Fibroblast of skin of right quadriceps (primary cell): ENCODE results near the gene RUNX3.

ENCODE experiments used
- DNase-seq: peaks from one replicate; pipeline ENCODE4 v3.0.0-alpha.2; 2013

Gene RUNX3

DNA sequence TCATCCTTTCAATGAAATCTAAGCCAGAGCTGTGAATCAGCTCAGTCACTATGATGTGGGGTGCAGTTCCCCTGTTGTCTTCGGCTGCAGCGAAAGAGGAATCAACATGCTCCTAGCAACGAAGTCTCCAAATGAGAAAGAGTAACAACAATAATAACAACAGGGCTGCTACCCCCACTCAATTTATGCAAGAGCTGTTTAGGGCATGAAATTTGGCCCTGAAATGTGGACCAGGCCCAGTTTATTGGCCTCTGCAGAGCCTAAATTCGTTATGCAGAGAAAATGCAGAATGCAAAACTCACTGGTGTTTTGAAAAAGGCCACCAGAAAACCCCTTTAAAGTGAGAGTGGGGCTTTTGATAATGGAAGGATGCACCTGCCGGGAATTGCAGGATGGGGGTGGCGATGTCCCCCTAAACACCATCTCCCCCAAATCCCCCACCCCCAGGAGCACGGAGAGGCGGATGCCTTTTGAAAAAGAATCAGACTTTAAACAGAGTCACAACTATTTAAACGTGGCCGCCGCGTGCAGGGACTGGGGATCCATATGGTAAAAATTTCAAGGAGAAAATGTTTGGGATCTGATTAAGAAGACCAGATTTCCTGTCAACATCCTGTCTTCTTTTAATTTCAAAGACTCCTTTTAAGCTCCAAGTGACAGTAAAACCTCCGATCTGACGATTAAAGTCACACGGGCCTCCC, 1.9 kb downstream of the RUNX3 start:
- DNase-seq = no peak

DNA sequence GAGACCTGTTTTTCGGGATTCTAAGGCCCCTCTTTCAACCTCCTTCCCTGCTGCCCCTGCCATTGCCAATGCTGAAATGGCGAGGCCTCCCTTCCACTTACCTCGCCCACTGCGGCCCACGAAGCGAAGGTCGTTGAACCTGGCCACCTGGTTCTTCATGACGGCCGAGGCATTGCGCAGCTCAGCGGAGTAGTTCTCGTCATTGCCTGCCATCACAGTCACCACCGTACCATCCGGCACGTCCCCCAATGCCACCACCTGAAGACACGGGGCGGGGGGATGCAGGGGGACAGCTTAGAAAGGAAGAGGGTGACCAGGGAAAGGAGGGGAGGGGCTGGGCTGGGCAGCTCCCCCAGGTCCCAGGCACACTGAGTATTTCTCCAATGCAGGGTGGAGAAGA, 2.6 kb downstream of the RUNX3 start:
- DNase-seq = no peak

DNA sequence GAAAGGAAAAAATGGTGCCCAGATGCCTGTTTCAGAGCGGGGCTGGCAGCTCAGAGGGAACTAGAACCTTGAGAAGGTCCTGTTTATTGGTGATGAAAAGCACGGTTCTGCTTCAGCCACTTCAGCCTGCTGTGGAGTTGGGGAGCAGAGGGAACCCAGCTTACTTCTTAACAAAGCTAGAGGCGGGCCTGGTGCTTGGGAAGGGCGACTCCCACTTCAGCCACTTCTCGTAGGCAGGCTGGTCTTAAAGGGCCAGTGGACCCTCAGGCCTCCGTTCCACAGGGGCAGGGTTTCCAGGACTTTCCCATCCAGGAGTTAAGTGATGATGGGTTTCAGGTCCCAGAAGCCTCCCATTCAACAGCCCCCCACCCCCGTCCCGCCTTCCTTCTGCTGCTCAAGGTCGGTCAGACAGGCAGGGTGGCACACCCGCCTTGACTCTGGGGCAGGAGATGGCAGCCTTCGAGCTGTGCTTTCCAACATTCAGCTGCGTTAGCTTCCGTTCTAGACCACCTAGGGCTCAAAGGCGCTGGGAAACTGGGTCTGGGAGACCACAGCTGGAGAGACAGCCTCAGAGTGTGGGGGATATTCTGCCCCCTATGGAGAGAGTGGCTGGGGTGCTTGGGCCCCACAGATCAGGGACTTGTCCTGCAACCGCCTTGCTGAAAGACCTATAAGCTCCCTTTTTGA, 3.4 kb downstream of the RUNX3 start:
- DNase-seq = peak; percentile 28

DNA sequence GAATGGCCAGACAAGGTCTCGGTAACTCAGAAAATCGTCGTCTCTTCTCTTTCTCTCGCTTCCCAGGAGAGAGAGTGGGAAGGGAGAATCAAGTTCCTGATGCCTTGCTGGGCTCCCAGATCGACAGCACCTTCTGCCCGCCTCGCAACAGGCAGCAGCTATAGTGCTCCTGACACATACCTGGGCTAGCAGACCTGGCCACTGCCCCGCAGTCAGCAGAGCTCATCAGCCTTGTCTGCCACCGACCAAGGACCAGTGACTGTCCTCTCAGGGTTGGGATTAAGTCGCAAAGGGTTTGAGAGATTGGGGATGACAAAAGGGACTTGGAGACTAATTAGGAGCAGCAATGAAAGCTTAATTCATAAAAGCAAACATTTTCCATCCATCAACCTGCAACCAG, 4.1 kb downstream of the RUNX3 start:
- DNase-seq = no peak

GRCh38 chr1:24925082-24925779, 4.8 kb downstream of the RUNX3 start:
- DNase-seq = no peak

- no peak for DNase-seq
Observed at GRCh38 chr1:24923485-24924113, 6.5 kb downstream of the RUNX3 start.

GRCh38 chr1:24921938-24922662, 8.0 kb downstream of the RUNX3 start:
- DNase-seq = no peak

- DNase-seq = no peak
Observed at GRCh38 chr1:24921412-24921811, 8.7 kb downstream of the RUNX3 start.

GRCh38 chr1:24920533-24920925, 9.5 kb downstream of the RUNX3 start:
- no peak for DNase-seq

GRCh38 chr1:24919791-24920532, 10.1 kb downstream of the RUNX3 start:
- peak; percentile 28 for DNase-seq

GRCh38 chr1:24918995-24919605, 11.0 kb downstream of the RUNX3 start:
- no peak for DNase-seq

DNA sequence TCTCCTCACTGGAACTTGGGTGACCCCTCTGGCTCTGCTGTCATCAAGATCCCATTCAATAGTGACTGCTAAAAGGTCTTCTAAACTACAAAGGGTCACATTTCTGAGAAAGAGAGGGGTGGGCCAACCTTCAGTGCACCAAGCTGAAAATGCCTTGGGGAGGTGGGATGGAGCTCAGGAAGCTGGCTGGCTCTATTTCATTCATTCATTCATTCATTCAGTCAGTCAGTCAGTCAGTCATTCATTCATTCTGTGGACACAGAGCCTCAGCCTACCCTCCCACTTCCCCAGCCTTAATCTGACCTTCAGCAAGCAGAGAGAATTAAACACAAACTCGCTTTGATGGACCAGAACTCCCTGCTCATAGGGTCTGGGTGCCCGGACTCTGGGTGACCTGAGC, 11.7 kb downstream of the RUNX3 start:
- DNase-seq = no peak

DNA sequence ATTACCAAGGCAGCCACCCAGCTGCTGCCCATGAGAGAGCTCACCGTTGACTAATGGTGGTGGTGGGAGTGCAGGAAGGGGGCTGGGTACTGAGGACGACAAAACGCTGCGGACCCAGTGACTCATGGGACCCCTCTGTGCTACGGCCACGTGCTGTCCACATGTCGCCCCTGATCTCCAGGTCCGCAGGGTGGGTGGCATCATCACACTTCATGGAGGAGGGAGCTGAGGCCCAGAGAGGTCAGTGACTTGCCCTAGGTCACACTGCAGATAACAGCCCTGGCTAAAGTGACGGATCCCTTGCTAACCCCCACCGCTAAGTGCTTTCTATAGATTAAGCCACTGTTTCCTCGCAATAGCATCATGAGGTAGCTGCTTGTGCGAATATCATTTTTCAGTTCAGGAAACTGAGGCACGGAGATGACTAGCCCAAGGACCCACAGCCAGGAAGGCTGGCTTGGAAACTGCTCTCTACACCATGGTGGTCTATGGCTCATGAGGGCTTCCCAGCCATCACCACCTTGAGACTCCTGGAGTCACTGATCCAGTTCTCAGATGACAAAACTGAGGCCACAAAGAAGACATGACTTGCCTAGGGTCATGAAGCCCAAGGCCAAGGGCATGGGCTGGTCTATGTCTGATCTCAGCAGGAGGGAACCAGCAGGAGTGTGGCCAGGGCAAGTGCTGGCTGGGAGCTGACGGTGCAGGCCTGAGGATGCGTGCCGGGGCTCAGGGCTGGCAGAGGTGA, 12.6 kb downstream of the RUNX3 start:
- DNase-seq = no peak

DNA sequence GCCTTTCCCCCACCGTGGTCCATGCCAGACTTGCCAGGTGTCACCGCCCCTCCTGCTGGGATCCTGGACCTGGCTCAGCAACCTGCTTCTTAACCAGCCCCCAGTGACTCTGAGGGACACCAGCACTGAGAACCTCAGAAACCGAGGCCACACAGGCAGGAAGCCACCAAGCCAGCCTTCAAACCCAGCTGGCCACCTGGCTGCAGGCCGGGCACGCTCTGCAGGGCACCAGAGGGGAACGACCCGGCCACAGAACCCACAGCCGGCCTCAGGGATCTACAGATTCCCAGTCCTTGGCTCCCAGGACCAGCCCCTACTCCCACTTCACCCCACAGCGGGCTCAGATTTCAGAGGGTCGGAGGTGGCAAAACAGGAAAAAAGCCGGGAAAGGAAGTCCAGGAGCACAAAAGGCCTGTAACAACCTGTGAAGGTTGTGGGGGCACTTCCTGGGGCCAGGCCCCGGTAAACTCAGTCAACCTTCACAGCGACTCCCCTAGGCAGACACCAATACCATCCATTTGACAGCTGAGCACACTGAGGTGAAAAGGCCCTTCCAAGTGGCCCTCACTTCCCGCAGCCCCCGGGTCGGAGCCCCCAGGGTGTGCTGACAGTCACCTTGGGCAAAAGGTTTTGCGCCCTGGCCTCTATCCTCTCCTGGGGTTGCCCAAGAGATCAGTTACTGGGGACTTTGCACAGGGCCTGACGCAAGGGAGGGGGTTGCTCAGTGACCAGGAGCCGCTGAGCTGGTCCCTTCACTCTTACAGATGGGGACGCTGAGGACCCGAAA, 14.1 kb downstream of the RUNX3 start:
- DNase-seq = no peak

DNA sequence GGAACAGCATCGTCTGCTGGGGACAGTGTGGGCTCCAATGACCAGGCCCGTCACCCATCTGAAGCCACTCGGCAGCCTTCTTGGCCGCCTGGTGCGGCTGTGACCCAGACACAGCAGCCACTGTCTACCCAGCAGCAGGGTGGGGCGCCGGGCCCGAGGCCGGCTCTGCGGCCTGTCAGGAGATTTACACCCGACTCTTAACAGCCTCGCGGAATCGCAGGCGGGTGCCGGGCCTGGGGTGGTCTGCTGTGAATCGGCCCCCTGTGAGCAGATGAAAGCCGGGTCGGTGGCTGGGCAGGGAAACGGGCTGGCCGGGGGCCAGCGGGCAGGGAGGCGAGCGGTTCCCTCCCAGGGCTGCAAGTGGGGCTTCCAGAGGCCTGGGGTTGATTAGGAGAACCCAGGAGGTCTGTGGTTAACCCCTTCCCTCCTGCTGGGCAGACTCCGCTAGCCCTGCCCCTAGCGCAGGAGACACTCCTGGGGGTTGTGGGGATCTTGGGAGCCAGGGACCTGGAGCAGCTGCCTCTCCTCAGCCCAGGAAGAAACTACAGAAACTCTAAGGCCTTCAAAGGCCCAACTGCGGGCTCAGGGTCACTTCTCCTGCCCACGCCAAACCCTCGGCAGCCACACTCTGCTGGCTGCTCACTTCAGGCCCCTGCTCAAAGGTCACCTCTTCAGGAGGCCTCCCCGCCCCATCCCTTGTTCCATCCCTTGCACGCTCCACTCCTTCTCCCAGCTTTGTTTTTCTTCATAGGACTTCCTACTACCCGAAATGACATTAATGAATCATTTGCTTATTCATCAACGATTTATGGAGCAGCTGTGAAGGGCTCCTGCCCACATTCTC, 15.6 kb downstream of the RUNX3 start:
- peak; percentile 89 for DNase-seq

DNA sequence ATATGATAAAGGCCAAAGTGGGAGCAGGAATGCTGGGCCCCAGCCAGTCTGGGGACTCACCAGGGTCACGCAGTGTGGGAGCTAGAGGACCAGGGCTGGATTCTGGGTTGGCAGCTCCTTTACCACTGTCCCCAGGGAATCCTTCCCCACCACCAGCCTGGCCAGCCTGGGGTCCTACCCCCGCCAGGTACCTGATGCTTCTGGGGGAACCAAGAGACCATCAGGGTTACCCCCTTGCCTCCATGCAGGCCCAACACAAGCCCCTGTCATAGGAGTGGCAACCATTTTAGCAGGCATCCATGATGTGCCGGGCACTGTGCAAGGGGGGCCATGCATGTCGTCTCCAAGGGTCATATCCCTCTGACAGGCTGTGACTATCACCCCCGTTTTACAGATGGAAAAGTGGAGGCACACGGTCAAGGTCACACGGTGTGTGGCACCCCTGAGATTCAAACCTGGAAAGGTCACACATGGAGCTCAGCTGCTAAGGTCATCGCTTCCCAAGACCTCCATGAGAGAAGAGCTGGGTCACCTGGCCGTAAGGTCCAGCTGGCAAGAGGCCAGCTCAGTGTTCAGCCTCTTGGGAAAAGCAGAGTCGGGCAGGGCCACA, 16.4 kb downstream of the RUNX3 start:
- no peak for DNase-seq

GRCh38 chr1:24913274-24913604, 16.8 kb downstream of the RUNX3 start:
- no peak for DNase-seq

DNA sequence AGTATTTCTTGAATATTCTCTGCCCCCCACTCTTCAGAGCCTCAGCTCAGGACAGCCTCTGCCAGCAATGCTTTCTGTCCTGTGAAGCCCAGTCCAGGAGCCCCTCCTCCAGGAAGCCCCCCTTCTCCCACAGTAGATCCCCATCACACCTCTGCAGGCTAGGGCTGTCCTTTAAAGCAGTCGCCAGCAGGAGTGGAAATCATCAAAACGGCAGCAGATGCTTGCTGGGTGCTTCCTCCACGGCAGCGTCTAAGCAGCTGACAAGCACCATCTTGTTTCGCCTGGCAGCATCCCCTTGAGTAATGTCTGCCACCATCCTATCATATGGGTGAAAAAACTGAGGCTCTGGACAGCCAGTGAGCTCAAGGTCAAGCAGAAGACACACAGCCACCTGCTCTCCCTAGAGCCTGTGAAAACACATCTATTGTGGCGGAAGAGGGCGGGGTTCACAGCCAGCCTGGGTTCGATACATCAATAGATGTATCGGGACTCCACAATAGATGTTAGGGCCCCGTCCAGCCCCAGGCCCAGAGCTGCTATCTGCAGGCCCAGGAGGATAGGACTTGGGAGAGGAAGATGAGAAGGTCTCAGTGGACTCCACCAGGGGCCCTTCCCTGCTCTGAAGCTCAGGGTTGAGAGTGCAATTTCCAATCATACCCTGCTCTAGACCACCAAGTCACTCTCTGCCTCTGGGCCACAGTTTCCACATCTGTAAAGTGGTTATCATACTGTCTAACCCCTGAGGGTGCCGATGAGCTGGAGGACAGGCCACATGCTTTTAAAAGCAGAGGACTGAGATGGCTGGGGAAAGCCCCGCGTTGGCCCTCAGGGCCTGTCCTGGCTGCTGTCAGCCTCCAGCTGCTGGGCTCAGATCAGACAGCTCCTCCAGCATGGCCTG, 17.5 kb downstream of the RUNX3 start:
- no peak for DNase-seq
